Measurements from ENCODE around the gene RANBP3.
"Not testable (repeated sequence)": the region's sequence is repeated elsewhere in the genome, so short reads cannot be mapped to it uniquely, and the experiment has no call there.

Gene RANBP3

DNA sequence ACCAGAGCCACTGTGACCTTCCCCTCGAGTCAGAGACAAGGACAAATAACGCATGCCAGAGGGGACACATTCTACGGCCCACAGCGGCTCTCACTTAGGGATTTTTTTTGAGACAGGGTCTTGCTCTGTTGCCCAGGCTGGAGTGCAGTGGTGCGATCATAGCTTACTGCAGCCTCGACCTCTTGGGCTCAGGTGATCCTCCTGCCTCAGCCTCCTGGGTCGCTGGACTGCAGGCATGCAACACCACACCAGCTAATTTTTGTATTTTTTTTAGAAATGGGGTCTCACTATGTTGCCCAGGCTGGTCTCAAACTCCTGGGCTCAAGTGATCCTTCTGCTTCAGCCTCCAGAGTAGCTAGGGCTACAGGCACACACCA, 28.1 kb upstream of the RANBP3 start:
- not testable (repeated sequence) for DNase-seq

DNA sequence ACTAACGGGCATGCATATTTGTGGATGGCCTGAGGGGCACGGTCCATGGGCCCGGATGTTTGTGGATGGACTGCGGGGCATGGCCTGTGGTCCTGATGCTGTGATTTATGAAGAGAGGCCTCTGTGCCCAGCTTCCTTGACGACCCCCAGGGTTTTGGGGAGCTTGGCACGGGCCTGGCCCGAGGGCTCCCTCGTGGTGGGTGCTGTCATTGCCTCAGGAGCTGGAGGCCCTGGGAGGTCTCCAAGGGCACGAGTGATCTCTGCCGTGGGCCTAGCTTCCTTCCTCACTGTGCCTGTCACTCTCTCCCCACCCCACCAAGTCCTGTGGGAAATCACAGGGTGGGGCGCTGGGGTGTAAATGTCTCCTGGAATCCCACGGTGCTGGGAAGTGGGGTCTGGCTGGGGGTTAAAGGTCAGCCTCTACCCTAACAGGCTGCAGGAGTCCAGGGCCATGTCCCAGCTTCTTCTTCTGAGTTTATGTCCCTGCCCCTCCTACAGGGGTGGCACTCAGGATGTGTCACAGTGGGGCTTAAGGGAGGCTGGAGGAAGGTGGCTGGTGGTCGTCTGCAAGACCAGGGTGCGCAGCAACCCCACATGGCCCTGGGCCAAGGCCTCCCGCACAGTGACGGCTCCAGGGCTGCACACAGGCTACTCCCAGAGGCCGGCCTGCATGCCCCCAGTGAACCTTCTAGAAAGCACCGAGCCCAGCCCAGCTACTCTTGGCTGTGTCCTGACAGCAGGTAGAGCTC, 27.6 kb upstream of the RANBP3 start:
- no peak for DNase-seq

DNA sequence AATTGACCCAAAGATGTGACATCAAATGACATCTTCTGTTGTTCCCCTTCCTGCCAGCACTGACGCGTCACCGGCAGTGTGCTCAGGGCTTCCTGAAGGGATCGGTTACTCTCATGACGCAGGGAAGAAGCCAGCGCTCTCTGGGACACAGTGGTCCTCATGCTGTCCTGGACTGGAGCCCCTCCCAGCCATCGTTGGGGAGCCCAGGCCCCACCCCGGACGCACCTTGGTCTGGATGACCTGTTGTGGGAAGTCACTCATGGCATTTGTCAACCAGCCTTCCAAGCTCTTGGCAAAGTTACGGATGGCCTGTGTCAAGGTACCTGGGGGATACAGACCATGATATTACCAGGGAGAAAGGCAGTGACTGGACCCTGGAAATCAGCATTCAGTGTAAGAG, 26.0 kb upstream of the RANBP3 start:
- DNase-seq: no peak

DNA sequence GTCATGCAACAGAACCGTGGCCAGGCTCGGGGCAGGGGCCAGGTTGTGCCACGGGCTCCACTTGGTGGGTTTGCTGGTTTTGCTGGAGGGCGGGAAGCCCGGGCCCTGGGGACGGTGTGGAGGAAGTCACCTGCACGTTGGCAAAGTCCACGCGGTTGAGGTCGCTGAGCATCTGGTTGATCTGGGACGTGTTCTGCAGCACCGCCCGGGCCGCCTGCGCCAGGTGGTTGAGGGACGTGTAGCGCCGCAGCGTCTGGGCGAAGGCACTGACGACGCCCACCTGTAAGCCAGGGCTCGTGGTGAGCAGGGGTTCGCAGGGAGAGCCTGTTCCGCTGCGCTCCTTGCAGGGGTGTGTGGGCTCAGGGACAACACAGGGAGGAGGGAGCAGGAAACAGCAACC, 24.7 kb upstream of the RANBP3 start:
- DNase-seq: no peak

DNA sequence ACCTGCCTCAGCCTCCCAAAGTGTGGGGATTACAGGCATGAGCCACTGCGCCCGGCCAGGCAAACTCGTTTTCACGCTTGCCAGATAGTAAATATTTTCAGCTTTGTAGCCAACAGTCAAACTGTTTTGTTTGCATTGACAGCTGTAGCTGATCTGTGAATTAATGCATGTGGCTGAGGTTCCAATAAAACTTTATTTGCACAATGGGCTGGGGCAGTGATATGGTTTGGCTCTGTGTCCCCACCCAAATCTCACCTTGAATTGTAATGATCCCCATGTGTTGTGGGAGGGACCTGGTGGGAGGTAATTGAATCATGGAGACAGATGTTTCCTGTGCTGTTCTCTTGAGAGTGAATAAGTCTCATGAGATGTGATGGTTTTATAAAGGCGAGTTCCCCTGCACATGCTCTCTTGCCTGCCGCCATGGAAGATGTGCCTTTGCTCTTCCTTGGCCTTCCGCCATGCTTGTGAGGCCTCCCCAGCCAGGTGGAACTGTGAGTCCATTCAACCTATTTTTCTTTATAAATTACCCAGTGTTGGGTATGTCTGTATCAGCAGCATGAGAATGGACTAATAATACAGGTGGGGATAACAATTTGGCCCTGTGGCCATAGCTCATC, 22.4 kb upstream of the RANBP3 start:
- DNase-seq: no peak

DNA sequence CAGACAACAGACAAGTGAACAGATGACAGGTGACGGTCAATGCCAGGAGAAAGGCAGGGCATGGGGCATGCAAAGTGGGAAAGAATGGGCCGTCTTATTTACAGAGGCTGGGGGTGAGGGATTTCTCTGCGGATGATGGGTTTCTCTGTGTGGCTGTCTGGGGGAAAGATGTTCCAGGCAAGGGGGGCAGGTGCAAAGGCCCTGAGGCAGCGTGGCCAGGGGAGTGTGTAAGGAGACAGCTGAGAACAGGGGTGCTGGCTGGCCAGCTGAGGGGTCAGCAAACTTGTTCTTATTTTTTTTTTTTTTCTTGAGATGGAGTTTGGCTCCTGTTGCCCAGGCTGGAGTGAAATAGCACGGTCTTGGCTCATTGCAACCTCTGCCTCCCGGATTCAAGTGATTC, 21.8 kb upstream of the RANBP3 start:
- DNase-seq: no peak

DNA sequence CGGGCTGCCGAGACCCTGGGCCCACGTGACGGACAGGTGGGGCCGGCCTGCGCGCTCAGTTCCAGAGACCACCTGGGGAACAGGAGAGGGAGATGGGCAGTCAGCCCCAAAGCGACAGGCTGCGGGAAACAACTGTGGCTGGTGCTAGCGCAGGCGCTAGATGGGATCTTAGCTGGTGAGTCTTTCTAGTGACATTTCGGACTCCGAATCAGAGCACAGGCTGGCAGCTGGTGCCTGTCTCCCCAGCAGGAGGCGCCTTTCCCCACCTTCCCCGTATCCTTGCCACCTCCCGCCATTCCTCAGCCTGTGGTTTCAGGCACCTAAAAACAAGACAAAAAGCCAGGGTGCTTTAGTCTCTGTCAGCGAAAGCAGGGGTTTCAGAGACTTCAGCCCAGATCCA, 19.4 kb upstream of the RANBP3 start:
- no peak for DNase-seq

DNA sequence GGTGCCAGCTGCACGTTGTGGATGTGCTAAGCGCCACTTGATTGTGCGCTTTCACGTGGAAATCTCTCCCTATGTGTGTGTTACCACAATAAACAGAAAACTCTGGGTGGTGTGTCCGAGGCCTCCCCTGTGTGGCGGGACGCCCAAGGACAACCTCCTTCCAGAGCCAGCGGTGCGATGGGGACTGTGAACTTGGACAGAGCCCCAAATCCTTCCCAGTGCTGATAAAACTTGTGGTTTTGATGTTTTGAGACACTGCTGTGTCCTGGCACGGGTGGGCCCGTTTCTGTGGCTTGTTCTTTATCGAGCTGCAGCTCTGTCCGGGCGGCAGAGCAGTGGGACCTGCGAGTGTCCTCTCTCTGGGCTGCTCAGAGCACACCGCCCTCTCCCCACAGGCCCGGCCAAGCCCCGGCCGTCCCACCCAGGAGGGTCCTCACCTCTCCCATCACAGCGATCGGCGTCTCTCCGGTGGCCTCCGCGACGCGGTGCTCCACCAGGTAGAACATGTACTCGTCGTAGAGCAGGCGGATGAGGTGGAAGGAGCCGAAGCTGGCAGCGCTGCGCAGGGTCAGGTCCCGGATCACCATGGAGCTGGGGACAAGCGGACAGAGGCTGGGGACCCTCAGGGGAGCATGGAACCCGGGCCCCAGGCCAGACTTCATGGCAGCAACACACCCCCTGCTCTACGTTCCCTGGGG, 18.8 kb upstream of the RANBP3 start:
- no peak for DNase-seq

DNA sequence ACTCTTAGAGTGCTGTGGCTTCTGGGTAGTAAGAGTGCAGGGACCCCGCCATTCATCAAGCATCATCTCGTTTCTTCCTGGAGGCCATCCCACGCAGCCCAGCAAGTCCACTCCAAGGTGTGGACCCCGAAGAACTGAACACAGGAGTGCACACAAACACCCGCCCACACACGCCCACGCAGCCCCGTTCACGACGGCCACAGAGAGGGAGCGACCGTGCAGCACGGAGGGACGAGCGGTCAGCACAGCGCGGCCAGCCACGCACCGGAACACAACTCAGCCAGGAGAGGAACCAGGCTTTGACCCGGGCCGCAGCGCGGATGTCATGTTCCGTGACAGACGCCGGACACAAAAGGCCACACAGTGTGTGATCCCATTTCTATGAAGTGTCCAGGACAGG, 18.2 kb upstream of the RANBP3 start:
- DNase-seq: no peak

DNA sequence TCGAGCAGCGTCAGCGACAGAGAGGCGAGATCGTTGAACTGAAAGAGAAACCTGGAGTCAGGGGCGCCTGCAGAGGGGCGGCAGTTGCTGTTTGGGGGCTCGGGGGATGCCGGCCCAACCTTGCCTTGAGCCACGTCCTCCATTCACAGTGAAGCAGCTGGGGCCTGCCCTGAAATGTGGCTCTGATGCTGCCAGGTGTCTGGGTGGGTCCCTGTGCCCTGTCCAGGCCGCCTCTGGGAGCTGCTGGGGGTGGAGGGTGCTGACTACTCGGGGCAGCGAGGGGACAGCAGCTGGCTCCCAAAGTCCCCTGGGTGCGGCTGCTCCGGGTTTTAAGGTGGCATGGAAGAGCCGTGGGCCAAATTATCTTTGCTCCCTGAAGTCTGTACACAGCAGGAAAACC, 17.7 kb upstream of the RANBP3 start:
- no peak for DNase-seq

DNA sequence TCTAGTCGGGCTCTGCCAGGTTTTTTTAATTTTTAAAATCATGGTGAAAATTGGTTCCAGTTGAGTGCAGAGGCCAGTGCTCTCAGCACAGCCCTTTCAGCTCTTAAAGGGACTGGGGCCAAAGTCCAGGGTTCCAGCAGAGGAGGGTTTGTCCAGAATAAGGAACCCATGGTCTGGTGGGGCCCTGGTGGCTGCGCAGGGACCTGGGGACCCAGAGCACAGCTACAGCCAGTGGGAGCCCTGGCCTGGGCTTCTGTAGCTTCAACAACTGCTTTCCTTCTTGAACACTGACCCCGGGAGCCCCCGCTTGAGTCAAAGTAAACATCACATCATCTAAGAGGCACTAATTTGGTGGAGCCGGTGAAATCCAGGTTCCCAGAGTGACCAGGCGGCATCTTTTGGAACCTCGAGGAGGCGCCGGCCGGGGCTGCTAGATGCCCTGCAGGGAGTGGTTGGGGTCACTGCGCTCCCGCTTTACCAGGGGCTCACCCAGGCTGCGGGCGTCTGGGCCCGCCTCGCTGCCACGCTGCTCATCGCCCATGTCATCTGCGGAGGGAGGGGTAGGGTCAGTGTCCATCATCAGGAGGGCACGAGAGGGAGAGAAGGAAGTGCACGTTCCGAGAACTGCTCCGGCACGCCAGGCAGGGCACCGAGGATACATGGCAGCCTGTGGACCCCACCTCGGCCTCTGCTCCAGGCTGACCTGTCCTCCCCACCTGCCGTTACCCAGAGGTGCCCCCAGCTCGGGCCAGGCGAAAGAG, 16.6 kb upstream of the RANBP3 start:
- no peak for DNase-seq

DNA sequence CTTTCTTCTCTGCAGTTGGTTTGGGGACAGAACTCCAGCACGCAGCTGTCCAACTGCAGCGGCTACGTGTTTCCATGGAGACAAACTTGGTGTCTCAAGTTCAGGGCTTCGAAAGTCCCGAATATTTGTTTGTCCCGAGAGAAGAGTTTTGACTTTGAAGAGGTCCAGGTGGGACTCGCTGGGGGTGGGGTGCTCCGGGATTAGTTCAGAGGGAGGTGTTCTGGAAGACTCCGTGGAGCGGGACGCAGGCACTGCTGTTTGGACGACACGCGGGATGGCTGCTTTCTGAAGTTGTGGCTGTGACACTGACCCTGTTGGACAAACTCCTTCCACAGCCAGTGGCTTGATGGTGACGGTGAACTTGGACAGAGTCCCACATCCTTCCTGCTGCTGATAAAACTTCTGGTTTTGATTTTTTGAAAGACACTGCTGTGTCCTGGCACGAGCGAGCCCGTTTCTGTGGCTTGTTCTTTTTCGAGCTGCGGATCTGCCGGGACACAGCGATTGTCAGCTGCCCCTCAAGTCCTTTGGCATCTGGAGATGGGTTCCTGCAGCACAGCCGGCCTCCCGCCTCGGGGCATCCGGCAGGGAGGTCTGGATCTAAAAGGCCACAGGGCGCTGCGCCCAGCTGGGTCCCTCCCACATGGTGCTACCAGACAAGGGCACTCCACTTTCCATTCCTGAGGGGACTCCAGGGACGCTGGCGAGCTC, 15.9 kb upstream of the RANBP3 start:
- DNase-seq: no peak

DNA sequence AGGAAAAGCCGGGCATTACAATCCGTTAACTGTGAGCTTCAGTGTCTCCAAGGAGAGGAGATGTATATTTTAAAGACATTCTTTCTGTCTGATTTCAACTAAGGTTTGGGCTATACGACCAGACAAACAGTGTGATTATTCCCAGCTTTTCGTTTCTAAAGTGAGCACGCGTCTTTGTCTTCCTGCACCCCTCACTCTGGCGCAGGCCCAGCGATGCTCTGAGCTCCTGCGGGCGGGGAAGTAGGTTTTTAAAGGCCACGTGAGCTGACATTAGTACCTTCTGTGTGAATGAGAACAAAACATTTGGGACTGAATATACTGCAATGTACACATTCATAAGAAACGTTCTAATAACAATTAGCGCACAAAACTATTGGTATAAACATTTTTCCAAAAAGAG, 15.3 kb upstream of the RANBP3 start:
- no peak for DNase-seq

DNA sequence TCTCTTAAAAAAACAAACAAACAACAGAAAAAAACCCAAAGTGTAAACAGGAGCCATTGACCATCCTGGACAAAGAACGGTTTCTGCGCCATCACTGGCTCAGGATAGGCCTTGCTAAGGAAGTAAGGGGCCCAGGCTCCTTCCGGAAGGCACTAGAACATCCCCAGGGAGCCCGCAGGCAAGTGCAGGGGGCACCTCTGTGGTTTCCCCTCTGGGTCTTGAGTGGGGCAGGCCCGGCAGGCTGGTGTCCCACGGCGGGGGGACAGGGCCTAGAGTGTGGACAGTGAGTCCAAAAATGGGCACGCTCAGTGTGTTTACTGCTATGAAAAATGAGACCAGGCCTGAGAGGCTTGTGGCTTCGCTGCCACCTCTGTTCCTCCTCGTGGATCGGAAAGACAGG, 14.8 kb upstream of the RANBP3 start:
- no peak for DNase-seq

DNA sequence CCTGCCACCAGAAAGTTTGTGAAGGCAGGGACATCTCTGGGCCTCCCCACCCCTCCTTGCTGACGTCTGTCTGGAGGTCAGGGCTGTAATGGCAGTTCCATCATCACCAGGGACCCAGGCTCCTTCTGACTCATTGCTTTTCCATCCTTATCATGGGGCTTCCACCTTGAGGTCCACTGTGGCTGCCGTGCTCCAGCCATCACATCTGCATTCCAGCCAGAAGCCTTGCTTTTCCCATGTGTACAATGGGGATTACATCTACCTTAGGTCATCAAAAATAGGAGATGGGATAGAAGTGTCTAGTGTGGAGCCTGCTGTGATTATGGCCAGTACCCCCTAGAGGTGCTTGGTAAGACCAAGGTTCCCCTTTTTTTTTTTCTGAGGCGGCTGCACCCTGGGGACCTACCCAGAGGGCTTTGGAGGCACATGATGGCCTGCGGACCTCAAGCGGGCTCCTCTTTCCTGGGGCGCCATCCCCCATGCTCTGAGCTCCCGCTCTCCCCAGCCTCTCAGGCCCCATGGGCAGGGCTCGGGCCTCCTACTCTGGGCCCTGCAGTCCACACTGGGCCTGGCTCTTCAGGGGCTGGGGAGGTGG, 13.4 kb upstream of the RANBP3 start:
- DNase-seq: no peak

DNA sequence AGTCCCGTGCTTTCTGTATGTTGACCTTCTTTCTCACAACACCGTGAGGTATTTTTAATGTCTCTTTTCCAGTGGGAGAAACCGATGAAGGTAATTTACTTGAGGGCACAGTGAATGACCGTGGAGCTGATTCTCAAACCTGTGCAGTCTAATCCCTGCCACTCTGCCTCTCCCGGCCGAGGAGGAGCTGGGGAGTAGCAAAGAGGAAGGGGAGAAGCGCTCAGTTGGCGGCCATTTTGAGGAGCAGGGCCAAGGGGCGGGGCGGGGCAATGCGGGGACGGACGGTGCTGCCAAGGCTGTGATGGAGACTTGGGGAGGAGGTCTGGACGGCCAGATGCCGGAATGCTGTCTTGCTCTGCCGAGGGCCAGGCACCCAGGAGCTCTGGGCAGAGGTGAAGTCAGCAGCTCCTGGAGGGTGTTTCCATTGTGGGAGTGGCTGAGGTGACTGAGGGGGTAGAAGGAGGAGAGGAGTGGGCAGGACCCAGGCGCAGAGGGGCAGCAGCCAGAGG, 12.4 kb upstream of the RANBP3 start:
- no peak for DNase-seq

DNA sequence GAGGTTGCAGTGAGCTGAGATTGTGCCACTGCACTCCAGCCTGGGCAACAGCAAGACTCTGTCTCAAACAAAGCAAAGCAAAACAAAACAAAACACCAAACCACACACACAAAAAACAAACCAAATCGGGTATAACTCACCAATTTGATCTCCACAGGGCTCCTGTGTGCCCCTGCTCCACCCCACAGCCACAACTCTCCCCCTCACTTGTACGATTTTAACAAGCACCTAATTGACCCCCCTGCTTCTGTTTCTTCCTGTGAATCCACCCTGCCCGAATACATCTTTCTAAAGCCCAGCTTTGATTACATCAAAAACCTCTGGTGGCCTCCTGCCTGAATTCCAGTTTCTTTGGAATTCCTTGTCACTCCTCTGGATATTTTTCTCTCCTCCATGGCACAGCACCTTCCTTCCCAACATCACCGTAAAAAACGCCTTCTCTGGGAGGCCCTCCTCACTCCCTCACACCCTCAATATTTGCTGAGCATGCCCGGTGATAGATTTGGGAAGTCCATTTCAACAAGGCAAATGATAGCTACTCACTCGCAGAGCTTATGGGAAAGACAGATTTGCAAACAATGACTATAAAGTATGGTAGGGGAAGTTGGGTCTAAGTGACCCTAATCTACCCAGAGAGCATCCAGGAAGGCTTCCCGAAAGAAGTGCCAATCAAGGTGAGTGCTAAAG, 11.6 kb upstream of the RANBP3 start:
- DNase-seq: no peak

DNA sequence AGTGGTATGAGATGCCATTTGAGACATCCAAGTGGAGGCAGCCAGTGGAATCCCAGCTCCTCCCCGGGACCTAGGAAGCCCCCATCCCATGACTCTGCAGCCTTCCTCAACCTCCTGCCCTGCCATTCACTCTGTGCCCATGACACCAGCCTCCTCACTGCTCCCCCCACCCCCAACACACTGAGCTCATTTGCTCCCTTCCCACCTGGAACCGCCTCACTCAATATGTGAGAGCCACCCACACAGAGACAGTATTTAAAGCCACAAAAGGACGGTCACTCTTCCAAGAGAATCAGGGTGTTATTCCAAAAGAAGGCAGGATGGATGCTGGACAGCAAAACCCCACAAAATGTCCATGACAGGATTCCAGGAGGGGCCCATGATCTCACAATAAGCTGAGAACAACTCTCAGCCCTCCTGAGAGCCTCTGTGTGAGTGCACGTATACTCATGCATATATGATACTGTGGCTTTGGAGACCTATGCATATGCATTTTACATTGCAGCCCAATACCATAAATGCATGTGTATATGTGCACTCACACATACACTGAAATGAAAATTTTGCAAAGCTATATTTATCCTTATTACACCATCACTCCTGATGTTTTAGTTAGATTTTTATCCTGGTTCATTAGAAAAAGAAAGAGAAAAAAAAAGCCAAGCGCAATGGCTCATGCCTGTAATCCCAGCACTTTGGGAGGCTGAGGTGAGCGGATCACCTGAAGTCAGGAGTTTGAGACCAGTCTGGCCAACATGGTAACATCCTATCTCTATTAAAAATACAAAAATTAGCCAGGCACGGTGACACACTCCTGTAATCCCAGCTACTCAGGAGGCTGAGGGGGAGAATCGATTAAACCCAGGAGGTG, 10.8 kb upstream of the RANBP3 start:
- no peak for DNase-seq

DNA sequence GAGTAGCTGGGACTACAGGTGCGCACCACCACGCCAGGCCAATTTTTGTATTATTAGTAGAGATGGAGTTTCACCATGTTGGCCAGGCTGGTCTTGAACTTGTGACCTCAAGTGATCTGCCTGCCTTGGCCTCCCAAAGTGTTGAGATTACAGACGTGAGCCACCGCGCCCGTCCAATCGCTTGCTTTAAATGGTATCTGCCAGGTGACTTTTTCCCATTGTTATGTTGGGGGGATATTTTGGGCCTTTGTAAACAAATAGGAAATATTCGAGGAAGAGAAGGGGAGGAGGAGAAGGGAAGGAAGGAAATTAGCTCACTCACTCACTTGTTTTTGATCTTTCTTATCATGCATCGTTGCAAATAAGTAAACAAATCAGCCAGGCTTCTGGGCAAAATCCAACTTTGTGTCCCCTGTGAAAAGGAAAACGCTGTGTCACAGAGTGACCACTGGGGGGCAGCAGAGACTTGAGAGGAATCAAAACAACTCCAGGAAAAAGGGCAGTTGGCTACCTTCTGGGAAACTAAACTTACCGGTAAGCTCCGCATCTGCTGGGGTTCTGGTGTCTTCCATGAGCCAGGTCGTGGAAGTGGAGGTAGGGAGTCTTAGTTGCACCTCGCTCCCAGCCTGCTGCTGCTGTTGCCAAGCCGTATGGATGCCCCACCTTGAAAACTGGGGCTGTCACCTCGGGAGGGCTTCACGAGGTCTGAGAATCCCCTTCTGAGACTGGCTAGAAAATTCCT, 9.3 kb upstream of the RANBP3 start:
- peak; percentile 76 to 77 for DNase-seq

DNA sequence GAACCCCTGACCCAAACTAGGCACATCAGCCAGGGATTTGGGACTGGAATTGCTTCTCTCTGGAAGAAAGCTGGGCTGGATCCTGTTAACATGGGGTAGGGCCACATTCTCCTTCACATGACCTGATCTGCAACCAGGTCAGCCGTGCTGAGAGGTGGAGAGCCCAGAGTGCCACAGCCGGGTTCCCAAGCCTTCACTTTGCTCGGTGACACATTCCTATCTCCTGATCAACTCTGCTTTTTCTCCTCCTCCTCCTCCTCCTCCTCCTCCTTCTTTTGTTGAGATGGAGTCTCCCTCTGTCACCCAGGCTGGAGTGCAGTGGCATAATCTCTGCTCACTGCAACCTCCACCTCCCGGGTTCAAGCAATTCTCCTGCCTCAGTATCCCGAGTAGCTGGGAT, 7.9 kb upstream of the RANBP3 start:
- not testable (repeated sequence) for DNase-seq

All from stimulated activated CD4-positive, alpha-beta T cell treated with anti-CD3 and anti-CD28 coated beads, Interleukin-2, amount 100 ng/mL, for 48 hours (primary cell).